C1 segment of cervical spinal cord (tissue), 14 donors: ENCODE data around the gene RUFY1.
"Not testable (repeated sequence)": the region's sequence is repeated elsewhere in the genome, so short reads cannot be mapped to it uniquely, and the experiment has no call there.

ENCODE experiments used
- DNase-seq, 14 donors: peaks; one replicate each; lab custom pipeline; 2025; lab: John Stamatoyannopoulos, UW

The RUFY1 gene

DNA sequence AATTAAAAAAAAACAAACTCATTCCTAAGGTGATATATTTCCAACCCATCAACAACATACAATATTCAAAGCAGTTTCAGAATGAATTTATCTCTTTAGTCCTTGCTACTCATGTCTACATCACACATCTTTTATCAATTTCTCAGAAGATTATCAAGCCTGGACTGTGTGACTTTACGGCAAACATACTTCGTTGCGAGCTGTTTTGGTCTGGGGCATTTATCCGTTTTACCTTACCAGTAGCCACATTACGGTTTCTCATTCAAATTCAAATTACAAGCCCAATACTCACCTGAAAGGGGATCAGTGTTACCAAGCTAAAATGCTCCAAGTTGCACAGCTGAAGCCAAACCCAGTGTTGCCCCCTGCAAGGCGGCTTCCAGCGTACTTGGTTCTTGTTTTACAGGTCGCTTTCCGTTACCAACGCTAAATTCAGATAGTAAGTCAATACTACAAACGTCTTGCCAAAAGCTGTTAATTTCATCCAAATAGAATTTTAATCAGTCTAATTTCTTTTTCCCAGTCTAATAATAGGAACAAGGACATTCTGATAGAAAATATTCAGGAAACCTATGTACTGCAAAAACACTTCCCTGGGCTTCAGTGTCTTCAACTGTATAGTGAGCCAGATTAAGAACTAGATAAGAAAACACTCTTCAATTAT is 71.3 kb downstream of the RUFY1 start:
- no peak for DNase-seq

DNA sequence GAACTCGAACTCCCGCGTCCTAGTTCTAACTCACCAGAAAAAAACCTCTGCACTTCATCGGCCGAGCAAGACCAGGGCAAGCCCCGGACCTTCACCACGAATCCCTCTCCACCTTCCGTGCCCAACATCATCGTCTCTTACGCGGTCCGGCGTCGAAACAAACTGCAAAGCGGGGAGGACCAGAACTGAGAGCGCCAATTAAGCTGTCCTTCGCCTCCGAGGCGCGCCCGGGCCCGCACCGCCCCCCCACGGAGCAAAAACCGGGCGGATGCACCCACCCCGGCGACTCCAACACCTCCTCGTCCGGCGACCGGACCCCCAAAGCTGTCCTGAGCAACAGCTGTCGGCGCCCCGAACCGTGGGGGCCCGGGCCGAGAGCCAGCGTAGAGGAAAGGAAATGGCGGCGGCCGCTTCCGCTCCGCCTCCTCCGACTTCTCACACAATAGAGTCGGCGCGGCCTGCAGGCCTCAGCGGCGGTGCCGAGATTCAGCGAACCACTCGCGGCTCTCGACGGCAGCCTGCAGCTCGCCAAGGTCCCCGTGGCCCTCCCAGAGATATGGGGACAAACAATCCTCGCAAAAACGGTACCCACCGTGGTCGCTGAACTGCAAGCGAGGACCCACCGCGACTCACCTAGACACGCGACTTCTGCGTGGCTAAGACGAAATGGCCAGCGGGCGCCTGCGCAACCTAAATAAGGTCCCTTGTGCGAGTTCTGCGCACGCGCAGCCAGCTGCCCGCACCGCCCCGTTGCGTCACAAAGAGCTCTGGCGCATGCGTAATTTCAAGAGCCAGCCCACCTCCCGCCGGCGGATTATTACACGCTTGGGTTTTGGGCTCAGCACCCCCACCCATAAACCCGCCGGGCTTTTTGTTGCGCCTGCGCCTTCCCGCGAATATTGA is 72.9 kb downstream of the RUFY1 start, which contains the start of gene HNRNPH1:
HNRNPH1 (minus strand) TSS at position 669 of the 903 bp plus-strand sequence; CDS start at position 131, 538 bp downstream.
- peak; percentile 85 to 99 (median 97) for DNase-seq

DNA sequence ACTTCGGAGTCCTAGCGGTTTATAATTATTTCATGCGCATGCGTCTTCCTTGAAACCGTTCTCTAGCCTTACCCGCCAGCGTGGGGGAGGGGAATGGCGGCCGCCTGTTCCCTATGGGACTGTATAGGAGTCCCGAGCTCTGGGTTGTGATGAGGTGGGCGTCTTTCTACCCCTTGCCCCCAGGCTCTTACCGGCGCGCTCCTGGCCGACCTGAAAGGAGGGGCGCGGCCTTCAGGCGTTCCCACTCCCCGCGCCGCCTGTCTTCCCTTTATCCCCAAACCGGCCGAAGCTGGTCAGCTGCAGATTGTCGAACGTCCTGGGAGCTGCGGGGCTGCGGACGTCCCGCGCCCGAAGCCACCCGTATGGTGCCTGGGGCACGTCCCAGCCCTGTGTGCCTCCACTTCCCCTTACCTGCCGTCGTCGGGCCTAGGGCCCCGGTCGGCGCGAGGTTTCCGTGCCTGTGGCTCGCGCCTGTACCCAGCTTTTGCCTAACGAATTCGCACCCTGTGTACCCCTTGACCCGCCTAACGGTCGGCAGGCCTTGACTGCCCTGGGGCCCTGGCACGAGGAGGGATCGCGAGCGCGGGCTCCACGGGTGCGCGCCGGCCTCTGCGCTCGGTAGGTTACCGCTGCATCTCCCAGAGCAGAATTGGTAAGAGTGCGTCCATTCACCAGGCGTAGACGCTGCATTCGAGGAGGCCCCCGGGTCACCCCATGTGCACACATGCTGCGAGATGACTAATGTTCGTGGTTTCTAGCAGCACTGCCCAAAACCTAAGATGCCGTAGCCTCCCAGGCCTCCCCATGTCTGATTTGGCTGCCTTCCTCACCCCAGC is 73.8 kb downstream of the RUFY1 start:
- peak in 9 of 14 donors; percentile 19 to 73 (median 56) for DNase-seq

DNA sequence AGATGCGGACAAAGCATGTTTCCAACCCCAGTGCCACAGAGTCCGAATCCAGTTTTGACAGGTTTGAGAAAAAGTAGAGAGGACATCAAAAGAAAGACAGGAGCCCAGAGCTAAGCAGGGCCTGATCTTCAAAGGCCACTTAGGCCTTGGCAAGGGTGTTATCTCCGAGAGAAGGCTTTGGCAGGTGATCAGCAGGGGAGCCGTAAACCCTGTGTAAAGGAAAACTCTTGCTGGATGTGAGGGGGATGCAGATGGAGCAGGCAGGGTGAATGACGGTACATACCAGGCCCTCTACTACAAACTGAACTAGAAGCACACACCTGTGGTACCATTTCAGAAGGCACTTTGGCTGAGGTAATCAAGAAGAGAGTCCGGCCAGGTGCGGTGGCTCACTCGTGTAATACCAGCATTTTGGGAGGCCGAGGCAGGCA is 74.5 kb downstream of the RUFY1 start:
- no peak for DNase-seq

DNA sequence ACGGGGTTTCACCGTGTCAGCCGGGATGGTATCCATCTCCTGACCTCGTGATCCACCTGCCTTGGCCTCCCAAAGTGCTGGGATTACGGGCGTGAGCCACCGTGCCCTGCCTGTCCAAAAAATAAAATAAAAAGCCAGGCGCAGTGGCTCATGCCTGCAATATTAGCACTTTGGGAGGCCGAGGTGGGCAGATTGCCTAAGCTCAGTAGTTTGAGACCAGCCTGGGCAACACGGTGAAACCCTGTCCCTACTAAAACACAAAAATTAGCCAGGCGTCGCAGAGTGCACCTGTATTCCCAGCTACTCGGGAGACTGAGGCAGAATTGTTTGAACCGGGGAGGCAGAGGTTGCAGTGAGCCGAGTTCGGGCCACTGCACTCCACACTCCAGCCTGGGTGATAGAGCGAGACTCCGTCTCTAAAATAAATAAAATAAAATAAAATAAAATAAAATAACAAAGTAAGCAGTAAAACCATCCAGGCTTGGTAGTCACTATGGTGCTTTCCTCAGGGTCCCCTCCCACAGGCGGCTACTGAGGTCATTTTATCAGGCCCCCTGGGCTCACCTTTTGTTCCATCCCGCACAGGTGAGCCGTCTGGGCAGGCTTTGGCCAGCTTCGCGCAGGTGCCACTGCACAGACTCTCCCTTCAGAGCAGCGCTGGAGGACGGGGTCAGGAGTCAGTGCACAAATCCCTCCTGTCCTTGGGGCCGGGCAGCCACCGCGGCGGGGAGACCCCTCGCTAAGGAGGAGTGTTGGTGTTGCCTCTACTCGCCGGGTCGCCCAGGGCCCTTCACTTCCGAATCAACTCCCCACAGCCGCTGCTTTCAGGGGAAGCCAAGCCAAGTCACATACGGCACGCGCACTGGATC is 83.4 kb downstream of the RUFY1 start:
- DNase-seq = not testable (repeated sequence)

DNA sequence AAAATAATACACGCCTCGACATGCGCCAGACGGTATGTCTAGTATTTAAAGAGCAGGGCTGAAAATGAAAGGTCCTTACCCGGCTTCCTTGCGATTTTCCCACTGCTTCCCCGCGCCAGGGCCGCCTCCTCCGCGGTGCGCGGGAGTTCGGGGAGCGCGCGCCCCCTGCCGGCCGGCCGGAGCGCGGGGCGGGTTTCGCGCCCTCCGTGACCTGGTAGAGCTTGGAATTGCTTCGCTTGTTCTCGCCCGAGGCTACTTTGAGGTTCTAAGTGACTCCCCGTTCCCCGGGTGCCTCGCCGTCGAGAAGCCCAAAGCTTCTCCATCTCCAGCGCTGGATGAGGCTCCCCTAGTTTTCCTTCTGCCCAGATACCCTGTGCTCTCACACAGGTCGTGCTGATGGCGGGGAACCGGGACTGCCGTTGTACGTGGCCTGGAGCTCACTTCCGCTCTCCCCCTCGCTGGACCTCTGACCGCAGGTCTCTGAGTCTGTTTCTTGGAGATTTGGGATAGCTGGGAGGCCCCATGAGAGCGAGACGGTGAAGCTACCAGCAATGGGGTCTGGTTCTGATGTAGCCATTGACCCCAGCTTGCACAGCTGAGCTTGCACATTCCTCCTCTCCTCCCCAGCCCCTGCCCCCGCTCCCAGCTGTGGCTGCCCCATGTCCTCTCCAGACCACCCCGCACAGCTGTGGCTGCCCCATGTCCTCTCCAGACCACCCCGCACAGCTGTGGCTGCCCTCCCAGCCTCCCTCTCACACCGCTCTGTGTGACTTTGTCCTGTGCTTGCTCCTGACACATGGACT is 84.2 kb downstream of the RUFY1 start:
- not testable (repeated sequence) for DNase-seq

DNA sequence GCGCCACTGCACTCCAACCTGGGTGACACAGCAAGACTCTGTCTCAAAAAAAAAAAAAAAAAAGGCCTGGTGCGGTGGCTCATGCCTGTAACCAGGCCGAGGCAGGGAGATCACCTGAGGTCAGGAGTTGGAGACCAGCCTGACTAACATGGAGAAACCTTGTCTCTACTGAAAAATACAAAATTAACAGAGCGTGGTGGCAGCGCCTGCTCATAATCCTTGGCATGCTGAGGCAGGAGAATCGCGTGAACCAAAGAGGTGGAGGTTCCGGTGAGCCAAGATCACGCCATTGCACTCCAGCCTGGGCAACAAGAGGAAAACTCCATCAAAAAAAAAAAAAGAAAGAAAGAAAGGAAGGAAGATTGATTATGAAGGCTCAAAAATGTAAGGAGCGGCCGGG is 88.9 kb downstream of the RUFY1 start:
- not testable (repeated sequence) for DNase-seq

DNA sequence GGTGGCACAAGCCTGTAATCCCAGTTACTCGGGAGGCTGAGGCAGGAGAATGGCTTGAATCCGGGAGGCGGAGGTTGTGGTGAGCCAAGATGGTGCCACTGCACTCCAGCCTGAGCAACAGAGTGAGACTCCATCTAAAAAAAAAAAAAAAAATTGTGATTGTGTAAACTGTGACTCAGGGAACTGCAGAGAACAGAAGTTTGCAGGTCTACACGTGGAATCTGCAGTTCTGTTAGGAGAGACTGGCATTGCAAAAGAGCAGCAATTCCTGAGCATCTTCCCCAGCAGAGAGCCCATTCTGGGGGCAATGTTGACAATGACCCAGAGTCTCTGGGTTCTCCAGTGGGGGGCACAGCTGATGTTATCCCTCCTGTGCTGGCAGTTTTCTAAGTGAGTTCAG is 91.4 kb downstream of the RUFY1 start:
- DNase-seq = not testable (repeated sequence)

DNA sequence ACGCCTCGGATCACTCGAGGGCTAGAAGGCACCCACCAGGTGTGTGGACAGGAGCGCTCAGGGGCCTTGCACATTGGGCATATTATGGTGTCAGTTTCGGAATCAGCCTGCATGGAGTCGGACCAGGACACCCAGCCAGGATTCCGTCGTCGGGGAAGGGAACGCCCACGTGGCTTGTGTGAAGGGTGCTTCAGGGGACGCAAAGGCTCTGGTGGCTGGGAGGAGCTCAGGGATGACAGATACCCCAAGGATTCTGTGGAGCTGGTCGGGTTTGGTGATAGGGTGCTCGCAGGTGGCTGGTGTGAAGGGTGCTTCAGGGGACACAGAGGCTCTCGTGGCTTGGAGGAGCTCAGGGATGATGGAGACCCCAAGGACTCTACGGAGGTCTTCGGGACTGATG is 92.3 kb downstream of the RUFY1 start:
- DNase-seq = not testable (repeated sequence)

DNA sequence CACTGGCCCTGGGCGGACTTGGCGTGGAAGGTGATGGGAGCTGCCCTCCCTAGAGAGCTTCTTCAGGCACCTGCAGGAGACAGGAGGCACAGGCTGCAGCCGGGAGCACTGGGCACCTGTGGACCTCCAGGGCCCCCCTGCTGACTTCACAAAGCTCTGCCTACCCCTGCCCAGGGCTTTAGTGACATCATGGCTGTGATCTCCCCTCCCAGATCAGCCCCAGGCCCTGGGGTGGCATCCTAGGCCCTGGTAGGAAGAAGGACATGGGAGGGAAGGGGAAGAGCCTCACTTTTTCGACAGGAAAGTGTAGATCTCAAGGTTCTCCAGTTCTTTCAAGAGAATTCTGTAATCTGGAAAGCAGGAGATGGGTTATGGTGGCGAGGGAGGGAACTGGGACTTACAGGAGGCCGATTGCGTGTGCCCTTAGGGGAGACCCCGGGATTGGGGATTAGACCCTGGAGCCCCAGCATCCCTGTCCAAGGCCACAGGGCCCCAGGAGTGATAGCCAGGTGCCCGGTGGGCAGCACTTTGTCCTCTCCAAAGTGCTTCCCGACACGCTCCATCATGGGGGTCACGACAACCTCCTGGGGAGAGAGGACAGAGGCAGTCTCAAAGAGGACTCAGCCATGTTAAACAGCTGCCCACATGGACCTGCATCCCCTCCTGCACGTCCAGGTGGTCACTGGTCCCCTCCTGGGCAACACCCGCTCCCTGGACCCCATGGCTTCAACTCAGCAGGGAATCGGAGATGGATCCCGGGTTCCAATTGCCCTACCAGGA is 93.0 kb downstream of the RUFY1 start:
- DNase-seq = not testable (repeated sequence)

DNA sequence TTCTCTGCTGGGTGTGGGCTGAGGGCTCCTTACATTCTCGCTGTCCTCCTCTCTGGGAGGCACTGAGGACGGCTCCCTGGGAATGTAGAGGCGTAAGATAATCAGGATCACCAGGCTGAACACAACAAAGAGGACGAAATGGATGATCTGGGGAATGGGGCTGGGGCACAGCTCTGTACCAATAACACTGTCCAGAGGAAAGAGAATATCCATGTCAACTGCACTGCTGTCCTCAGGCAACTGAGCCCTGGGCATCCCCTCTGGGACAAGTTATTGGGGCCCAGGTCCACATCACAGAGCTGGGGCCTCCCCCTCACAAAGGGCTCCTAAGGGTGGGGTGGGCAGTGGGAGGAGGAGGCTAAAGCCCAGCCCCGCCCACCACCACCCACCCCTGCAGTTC is 94.4 kb downstream of the RUFY1 start:
- not testable (repeated sequence) for DNase-seq

DNA sequence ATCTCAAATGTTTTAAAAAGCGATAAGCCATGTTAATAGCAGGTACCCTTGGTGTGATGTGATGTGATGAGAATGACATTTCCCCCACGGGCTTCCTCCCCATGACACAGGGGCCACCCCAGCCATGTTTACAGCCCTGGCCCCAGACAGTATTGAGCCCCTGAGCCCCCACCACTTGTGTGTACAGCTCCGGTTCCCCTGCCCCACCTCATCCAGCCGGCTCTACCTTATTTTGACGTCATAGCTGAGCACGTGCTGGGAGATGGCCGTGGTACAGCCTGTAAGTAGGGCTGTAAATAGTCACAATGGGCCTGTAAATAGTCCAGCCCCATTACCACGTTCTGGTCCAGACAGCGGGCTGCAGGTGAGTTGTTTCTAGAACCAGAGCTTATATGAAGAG is 98.1 kb downstream of the RUFY1 start:
- no peak for DNase-seq

DNA sequence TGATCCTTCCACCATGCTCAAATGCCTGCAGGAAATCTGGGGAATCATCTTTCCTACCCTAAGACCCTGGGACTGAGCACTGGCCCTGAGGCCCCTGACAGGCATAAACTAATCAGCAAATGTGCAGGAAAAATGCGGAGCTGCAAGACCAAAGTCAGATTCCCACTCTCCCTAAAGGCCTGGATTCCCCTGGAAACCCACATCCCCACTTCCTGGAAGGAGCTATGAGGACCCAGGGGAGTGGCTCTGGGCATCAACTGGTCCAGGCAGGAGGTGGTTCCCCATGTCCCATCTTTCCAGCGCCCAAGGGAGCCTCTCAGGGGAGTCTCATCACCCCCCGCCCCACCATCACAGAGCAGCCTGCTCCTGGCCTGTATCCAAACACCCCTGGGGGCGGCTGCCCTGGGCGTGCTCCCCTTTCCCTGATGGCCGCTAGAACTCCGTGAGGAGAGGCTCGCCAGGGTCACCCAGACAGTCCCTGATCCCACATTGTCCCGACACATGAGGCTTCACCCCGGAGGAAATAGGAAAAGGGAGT is 98.9 kb downstream of the RUFY1 start:
- not testable (repeated sequence) for DNase-seq

DNA sequence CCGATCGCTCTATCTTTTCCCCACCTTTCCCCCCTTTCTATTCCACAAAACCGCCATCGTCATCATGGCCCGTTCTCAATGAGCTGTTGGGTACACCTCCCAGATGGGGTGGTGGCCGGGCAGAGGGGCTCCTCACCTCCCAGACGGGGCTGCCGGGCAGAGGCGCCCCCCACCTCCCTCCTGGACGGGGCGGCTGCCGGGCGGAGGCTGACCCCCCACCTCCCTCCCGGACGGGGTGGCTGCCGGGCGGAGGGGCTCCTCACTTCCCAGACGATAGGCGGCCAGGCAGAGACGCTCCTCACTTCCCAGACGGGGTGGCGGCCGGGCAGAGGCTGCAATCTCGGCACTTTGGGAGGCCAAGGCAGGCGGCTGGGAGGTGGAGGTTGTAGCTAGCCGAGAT is 99.9 kb downstream of the RUFY1 start:
- DNase-seq = not testable (repeated sequence)

DNA sequence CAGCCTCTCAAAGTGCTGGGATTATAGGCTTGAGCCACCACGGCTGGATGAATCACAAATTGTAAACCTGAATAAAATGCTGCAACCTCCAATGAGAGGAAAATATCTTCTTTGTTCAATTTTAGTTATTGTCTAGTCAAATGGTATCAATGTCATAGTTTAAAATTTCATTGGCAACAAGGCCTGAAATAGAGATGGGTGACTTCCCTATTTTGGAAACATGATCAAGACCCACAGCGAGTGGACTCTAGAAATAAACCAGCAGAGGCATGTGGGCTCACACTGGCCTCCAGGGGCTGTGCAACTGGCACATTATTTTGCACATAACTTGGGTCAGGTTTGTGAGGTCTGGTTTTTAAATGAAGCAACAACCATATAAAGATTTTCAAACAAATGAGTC is 102.8 kb downstream of the RUFY1 start:
- DNase-seq = not testable (repeated sequence)

DNA sequence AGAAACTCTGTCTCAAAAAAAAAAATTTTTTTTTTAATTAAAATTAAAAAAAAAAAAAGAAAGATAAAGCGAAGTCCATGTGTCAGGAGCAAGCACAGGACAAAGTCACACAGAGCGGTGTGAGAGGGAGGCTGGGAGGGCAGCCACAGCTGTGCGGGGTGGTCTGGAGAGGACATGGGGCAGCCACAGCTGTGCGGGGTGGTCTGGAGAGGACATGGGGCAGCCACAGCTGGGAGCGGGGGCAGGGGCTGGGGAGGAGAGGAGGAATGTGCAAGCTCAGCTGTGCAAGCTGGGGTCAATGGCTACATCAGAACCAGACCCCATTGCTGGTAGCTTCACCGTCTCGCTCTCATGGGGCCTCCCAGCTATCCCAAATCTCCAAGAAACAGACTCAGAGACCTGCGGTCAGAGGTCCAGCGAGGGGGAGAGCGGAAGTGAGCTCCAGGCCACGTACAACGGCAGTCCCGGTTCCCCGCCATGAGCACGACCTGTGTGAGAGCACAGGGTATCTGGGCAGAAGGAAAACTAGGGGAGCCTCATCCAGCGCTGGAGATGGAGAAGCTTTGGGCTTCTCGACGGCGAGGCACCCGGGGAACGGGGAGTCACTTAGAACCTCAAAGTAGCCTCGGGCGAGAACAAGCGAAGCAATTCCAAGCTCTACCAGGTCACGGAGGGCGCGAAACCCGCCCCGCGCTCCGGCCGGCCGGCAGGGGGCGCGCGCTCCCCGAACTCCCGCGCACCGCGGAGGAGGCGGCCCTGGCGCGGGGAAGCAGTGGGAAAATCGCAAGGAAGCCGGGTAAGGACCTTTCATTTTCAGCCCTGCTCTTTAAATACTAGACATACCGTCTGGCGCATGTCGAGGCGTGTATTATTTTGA is 107.2 kb downstream of the RUFY1 start:
- DNase-seq = not testable (repeated sequence)

DNA sequence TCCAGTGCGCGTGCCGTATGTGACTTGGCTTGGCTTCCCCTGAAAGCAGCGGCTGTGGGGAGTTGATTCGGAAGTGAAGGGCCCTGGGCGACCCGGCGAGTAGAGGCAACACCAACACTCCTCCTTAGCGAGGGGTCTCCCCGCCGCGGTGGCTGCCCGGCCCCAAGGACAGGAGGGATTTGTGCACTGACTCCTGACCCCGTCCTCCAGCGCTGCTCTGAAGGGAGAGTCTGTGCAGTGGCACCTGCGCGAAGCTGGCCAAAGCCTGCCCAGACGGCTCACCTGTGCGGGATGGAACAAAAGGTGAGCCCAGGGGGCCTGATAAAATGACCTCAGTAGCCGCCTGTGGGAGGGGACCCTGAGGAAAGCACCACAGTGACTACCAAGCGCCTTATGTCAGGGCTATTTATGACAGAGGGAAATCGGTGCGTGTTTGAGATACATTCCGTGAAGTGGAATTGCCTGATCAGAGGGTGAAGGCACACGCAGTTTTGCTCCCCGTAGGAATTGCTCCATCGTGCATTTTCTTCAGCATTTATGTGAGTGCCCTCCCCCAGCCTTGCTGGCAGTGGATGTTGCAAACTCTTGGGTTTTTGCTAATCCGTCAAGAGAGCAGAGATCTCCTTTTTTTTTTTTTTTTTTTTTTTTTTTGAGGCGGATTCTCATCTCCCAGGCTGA is 108.0 kb downstream of the RUFY1 start:
- peak in 1 of 14 donors; percentile 11 for DNase-seq
